ENCODE results near the gene HAGHL.

HAGHL gene

DNA sequence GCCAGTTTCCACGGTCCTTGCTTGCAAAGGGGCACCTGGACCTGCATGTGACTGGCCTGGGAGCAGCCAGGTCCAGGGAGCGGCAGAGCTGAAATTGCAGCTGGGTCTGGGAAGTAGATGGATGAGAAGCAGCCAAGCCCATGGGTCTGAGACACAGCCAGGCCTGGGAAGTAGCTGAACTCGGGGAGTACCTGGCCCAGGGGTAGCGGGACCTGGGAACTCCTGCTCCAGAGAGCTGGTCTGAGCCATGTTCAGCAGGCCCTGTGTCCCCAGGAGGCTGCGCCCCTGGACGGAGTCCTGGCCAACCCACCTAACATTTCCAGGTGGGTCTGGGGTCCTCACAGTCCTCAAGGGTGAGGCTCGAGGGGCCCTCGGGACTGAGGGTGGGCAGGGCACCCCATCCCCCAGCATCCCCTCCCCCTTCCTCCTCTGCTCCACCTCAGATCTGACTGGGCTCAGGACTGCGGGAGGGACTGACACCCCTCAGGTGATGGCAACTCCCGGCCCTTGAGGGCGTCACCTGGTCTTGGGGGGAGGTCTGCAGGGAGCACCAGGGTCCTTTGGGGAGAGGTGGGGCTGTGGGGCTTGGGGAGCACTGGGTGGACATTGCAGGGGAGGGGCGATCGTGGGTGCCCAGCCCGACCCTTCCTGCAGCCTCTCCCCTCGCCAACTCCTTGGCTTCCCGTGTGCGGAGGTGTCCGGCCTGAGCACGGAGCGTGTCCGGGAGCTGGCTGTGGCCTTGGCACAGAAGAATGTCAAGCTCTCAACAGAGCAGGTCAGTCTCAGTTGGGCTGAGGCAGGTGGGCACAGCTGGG lies 36.7 kb downstream of the HAGHL start:
- Histone ChIP-seq H3K36me3 (no peaks in the 10 kb centered on the region), H3K4me3 (ENCODE audit: low read depth, low read length) (no peak overlapping the region), H3K9me3 (ENCODE audit: severe bottlenecking) (no peaks in the 10 kb centered on the region), H3K27ac (no peak overlapping the region), H3K27me3 (ENCODE audit: insufficient read depth, low read depth, severe bottlenecking) (no peaks in the 10 kb centered on the region)
- TF ChIP-seq, protein P1, sequence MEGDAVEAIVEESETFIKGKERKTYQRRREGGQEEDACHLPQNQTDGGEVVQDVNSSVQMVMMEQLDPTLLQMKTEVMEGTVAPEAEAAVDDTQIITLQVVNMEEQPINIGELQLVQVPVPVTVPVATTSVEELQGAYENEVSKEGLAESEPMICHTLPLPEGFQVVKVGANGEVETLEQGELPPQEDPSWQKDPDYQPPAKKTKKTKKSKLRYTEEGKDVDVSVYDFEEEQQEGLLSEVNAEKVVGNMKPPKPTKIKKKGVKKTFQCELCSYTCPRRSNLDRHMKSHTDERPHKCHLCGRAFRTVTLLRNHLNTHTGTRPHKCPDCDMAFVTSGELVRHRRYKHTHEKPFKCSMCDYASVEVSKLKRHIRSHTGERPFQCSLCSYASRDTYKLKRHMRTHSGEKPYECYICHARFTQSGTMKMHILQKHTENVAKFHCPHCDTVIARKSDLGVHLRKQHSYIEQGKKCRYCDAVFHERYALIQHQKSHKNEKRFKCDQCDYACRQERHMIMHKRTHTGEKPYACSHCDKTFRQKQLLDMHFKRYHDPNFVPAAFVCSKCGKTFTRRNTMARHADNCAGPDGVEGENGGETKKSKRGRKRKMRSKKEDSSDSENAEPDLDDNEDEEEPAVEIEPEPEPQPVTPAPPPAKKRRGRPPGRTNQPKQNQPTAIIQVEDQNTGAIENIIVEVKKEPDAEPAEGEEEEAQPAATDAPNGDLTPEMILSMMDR (IDR thresholded peaks at IDR 0.05; ENCODE audit: low read depth, low read length): no peak
- no peak for DNase-seq

- H3K27ac ChIP-seq: no peak overlapping the region
- TF ChIP-seq, protein P1 (IDR thresholded peaks at IDR 0.05; ENCODE audit: low read depth, low read length): no peak
- no peak overlapping the region for H3K4me3 ChIP-seq (ENCODE audit: low read depth, low read length)
- no peaks in the 10 kb centered on the region for H3K36me3 ChIP-seq
- no peaks in the 10 kb centered on the region for H3K27me3 ChIP-seq (ENCODE audit: insufficient read depth, low read depth, severe bottlenecking)
- DNase-seq: no peak
- H3K9me3 ChIP-seq (ENCODE audit: severe bottlenecking): no peaks in the 10 kb centered on the region
Observed at GRCh38 chr16:764184-764750, 37.4 kb downstream of the HAGHL start.

DNA sequence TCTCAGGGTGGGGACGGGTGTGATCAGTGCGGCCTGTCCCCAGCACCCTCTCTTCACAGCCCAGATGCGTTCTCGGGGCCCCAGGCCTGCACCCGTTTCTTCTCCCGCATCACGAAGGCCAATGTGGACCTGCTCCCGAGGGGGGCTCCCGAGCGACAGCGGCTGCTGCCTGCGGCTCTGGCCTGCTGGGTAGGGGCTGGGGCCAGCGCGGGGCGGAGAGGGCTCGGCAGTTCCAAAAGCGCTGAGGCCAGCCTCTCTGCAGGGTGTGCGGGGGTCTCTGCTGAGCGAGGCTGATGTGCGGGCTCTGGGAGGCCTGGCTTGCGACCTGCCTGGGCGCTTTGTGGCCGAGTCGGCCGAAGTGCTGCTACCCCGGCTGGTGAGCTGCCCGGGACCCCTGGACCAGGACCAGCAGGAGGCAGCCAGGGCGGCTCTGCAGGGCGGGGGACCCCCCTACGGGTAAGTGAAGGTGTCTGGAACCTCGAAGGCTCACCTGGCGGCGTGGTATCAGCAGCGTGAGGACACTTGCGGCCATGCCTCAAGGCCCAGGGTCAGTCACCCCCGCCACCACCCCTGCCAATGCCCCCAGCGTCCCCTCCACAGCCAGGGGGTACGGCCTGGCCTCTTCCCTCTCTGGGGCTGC lies 38.1 kb downstream of the HAGHL start:
- Histone ChIP-seq H3K27ac (no peak overlapping the region), H3K4me3 (ENCODE audit: low read depth, low read length) (no peak overlapping the region), H3K9me3 (ENCODE audit: severe bottlenecking) (no peaks in the 10 kb centered on the region), H3K36me3 (no peaks in the 10 kb centered on the region), H3K27me3 (ENCODE audit: insufficient read depth, low read depth, severe bottlenecking) (no peaks in the 10 kb centered on the region)
- TF ChIP-seq, protein P1 (IDR thresholded peaks at IDR 0.05; ENCODE audit: low read depth, low read length): no peak
- no peak for DNase-seq

DNA sequence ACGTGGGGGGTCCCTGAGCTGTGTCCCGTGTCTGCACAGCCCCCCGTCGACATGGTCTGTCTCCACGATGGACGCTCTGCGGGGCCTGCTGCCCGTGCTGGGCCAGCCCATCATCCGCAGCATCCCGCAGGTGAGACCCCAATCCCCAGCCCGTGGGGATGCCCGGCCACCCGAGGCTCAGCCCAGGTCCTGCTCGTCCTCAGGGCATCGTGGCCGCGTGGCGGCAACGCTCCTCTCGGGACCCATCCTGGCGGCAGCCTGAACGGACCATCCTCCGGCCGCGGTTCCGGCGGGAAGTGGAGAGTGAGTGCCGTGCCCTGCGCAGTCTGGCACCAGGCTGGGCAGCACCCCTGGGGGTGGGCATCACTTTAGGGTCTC lies 38.6 kb downstream of the HAGHL start:
- TF ChIP-seq, protein P1 (IDR thresholded peaks at IDR 0.05; ENCODE audit: low read depth, low read length): no peak
- H3K36me3 ChIP-seq: no peaks in the 10 kb centered on the region

GRCh38 chr16:766008-766819 lies 39.3 kb downstream of the HAGHL start:
- no peaks in the 10 kb centered on the region for H3K36me3 ChIP-seq
- no peaks in the 10 kb centered on the region for H3K27me3 ChIP-seq (ENCODE audit: insufficient read depth, low read depth, severe bottlenecking)
- H3K27ac ChIP-seq: no peak overlapping the region
- DNase-seq: no peak
- TF ChIP-seq, protein P1 (IDR thresholded peaks at IDR 0.05; ENCODE audit: low read depth, low read length): no peak
- H3K9me3 ChIP-seq (ENCODE audit: severe bottlenecking): no peaks in the 10 kb centered on the region
- H3K4me3 ChIP-seq (ENCODE audit: low read depth, low read length): no peak overlapping the region

More for the DNA sequence above, 38.6 kb downstream of the HAGHL start:
- Histone ChIP-seq H3K9me3 (ENCODE audit: severe bottlenecking) (no peaks in the 10 kb centered on the region), H3K27me3 (ENCODE audit: insufficient read depth, low read depth, severe bottlenecking) (no peaks in the 10 kb centered on the region), H3K27ac (no peak overlapping the region), H3K4me3 (ENCODE audit: low read depth, low read length) (no peak overlapping the region)
- DNase-seq: no peak
